DOHH2 (cell line): Measurements from ENCODE around the gene MS4A10.

Experiments used
- EZH2phosphoT487 ChIP-seq: fragments of 200-600 bp; sonication (generic); IDR thresholded peaks from 2 replicates; pipeline ENCODE4 v1.6.1; 2017; ENCODE audit warnings: borderline replicate concordance, mild to moderate bottlenecking, antibody characterized with exemption, low read length, moderate library complexity, mixed read lengths
- TF ChIP-seq, protein P1 (sequence below): fragments of 200-600 bp; sonication (generic); IDR thresholded peaks from one replicate; pipeline ENCODE4 v1.5.1; 2014; ENCODE audit warnings: antibody characterized with exemption, mild to moderate bottlenecking, low read depth, low read length; ENCODE audit not compliant: poor library complexity, severe bottlenecking

DNA sequence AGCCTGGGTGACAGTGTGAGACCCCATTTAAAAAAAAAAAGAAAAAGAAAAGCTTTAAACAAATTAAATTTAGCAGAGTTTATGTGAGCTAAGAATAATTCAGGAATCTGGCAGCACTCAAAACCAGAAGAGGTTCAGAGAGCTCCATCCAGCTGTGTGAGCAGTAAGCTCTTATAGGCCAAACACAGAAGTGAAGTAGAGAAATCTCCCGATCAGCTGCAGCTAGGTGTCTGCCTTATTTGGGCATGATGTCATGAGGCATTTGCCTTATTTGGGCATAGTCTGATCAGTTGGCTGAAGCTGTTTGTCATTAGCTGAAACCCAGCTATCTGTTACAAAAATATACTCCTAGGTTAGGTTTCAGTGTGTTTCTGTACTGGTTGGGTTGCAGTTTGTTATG is 20.3 kb upstream of the MS4A10 start:
- TF ChIP-seq, protein P1, sequence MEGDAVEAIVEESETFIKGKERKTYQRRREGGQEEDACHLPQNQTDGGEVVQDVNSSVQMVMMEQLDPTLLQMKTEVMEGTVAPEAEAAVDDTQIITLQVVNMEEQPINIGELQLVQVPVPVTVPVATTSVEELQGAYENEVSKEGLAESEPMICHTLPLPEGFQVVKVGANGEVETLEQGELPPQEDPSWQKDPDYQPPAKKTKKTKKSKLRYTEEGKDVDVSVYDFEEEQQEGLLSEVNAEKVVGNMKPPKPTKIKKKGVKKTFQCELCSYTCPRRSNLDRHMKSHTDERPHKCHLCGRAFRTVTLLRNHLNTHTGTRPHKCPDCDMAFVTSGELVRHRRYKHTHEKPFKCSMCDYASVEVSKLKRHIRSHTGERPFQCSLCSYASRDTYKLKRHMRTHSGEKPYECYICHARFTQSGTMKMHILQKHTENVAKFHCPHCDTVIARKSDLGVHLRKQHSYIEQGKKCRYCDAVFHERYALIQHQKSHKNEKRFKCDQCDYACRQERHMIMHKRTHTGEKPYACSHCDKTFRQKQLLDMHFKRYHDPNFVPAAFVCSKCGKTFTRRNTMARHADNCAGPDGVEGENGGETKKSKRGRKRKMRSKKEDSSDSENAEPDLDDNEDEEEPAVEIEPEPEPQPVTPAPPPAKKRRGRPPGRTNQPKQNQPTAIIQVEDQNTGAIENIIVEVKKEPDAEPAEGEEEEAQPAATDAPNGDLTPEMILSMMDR: no peak
- TF ChIP-seq EZH2phosphoT487: no peak
